Measurements from ENCODE around the gene NELFCD. TPM values are rescaled to one million over a fixed set of nuclear protein-coding genes. Genes with fewer than 3 reads are reported as not detected.

NELFCD gene
- polyA plus RNA-seq, 1 of the 3 experiments (the other 2 are of a cell fraction), result 90.0 TPM

DNA sequence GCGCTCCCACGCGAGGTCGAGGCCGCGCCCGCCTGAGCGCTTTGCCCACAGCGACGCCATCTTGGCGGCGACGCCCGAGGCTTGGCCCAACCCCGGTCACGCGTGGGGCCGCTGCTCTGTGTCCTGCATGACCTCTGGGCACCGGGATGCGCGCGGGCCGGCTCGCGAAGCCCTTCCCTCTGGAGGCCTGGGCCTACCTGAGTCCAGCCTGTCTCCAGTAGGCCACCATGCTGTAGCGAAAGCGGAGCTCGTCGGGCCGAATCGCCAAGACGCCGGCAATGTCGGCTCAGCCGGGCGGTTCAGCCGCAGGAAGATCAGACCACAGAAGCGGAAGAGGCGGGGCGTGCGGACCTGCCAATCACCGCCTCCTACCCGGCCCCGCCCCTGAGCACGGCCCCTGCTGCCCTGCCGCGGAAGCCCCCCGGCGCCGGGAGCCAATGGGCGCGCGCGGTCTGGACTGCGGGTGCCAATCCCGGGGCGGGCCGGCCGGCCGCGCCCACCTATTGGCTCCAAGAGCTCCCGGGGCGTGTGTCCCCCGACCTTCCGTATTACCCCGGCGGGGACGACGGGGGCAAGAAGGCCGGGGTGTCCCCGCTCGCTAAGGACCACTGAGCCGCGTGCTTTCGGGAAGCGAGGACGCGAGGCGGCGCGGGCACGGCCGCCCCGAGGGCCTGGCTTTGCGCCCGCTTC is 51.1 kb downstream of the NELFCD start, which contains the start of gene ATP5F1E:
ATP5F1E (minus strand) TSS at position 313 of the 690 bp plus-strand sequence; CDS start at position 229, 84 bp downstream.
- peak within 1 kb of the TSS; percentile 91 for H3K9ac ChIP-seq
- H3K4me2 ChIP-seq, result peak within 1 kb of the TSS; percentile 92
- WGBS (ENCODE audit: low lambda C conversion rate), result 1% methylated on average over 28 of the region's 86 CpGs
- H3K27me3 ChIP-seq (ENCODE audit: insufficient read depth), result no peaks in the 10 kb centered on the region
- peaks cover 60% of the 10 kb centered on the region for H3K79me2 ChIP-seq (ENCODE audit: insufficient read depth)
- H3K9me2 ChIP-seq, result no peaks in the 10 kb centered on the region
- H3K4me3 ChIP-seq (ENCODE audit: low read depth in 2 of 2, low read length in 1 of 2), result peak within 1 kb of the TSS; percentile 78 to 91
- ChIA-PET POLR2A (interaction anchor here (0.7 to 1.9 kb wide), 18 partner anchors 10 to 423 kb away, joined by 3 to 11 read pairs (median 4); partner anchors contain the start of genes PRELID3B and TUBB1), CTCF (interaction anchor here (0.9 to 3.8 kb wide), 12 partner anchors 8 to 487 kb away, joined by 3 to 17 read pairs (median 4); no protein-coding TSS in a partner anchor)
- peak; percentile 99 for DNase-seq
- H3K9me3 ChIP-seq, result no peaks in the 10 kb centered on the region
- peaks cover 21% of the 10 kb centered on the region for H4K20me1 ChIP-seq (ENCODE audit: insufficient read depth)
- H3K4me1 ChIP-seq (ENCODE audit: control insufficient read depth in 1 of 2, insufficient read depth in 2 of 2, low read depth in 1 of 2, low read length in 1 of 2), result peaks cover 30 to 41% of the 10 kb centered on the region in 2 experiments; a peak in 3 of 4 replicates
- peak within 1 kb of the TSS; percentile 82 to 91 for H3K27ac ChIP-seq (ENCODE audit: low read depth in 2 of 2, low read length in 1 of 2)
- peaks cover 23% of the 10 kb centered on the region for H3F3A ChIP-seq (replicated peaks; ENCODE audit: insufficient read depth)
- H3K36me3 ChIP-seq (replicated peaks in 1 of 2; ENCODE audit: control insufficient read depth in 1 of 2, insufficient read depth in 2 of 2, low read length in 1 of 2), result peaks cover 54 to 77% of the 10 kb centered on the region in 2 experiments
- H2AFZ ChIP-seq (ENCODE audit: low read depth), result peak within 1 kb of the TSS; percentile 81
- TF ChIP-seq NFIC (IDR thresholded peaks at IDR 0.05; ENCODE audit: borderline replicate concordance), result no peak
- TF ChIP-seq RAD21 (IDR thresholded peaks at IDR 0.05; ENCODE audit: low read length), result peak; percentile 1; the same call in 1 of the 2 replicates
- TF ChIP-seq, protein P1, sequence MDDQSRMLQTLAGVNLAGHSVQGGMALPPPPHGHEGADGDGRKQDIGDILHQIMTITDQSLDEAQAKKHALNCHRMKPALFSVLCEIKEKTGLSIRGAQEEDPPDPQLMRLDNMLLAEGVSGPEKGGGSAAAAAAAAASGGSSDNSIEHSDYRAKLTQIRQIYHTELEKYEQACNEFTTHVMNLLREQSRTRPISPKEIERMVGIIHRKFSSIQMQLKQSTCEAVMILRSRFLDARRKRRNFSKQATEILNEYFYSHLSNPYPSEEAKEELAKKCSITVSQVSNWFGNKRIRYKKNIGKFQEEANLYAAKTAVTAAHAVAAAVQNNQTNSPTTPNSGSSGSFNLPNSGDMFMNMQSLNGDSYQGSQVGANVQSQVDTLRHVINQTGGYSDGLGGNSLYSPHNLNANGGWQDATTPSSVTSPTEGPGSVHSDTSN (IDR thresholded peaks at IDR 0.05), result peak; percentile 98
- TF ChIP-seq FOSL2 (IDR thresholded peaks at IDR 0.05; ENCODE audit: borderline replicate concordance, low read depth), result no peak
- no peak for TF ChIP-seq CTCF (IDR thresholded peaks at IDR 0.05)
- TF ChIP-seq POLR2AphosphoS5 (IDR thresholded peaks at IDR 0.05; ENCODE audit: low read depth, low read length), result peak; percentile 85
- TF ChIP-seq ELF1 (IDR thresholded peaks at IDR 0.05), result peak; percentile 52; the same call in 1 of the 2 replicates
- no peak; the same call in 1 of the 2 replicates for TF ChIP-seq JUND (IDR thresholded peaks at IDR 0.05)
- TF ChIP-seq GABPA (IDR thresholded peaks at IDR 0.05; ENCODE audit: low read depth), result peak; percentile 83
- TF ChIP-seq FOXJ3 (CRISPR knock-in tag; IDR thresholded peaks at IDR 0.05), result 0 out of 2 replicates have a peak, but pooled peaks have one; percentile 29
- TF ChIP-seq NRF1 (IDR thresholded peaks at IDR 0.05; ENCODE audit: low read depth, low read length), result 0 out of 2 replicates have a peak, but pooled peaks have one; percentile 14
- TF ChIP-seq TEAD4 (IDR thresholded peaks at IDR 0.05; ENCODE audit: borderline replicate concordance, insufficient read depth), result no peak
- TF ChIP-seq ZBTB33 (IDR thresholded peaks at IDR 0.05; ENCODE audit: borderline replicate concordance, low read depth), result peak; percentile 4; the same call in 1 of the 2 replicates
- TF ChIP-seq USF2 (IDR thresholded peaks at IDR 0.05; ENCODE audit: borderline replicate concordance, low read depth, low read length), result no peak
- no peak for TF ChIP-seq EZH2phosphoT487 (IDR thresholded peaks at IDR 0.05; ENCODE audit: borderline replicate concordance, low read depth)
- TF ChIP-seq, protein P2, sequence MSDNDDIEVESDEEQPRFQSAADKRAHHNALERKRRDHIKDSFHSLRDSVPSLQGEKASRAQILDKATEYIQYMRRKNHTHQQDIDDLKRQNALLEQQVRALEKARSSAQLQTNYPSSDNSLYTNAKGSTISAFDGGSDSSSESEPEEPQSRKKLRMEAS (IDR thresholded peaks at IDR 0.05; ENCODE audit: low read depth), result peak; percentile 88
- TF ChIP-seq IRF3 (IDR thresholded peaks at IDR 0.05; ENCODE audit: low read depth, low read length), result peak; percentile 43; the same call in 1 of the 2 replicates
- TF ChIP-seq SIN3A (IDR thresholded peaks at IDR 0.05; ENCODE audit: borderline replicate concordance, low read depth, low read length), result 0 out of 2 replicates have a peak, but pooled peaks have one; percentile 62
- TF ChIP-seq MXI1 (IDR thresholded peaks at IDR 0.05; ENCODE audit: low read depth, low read length), result peak; percentile 84
- TF ChIP-seq RXRA (IDR thresholded peaks at IDR 0.05; ENCODE audit: borderline replicate concordance, low read depth), result no peak
- TF ChIP-seq RFX5 (IDR thresholded peaks at IDR 0.05; ENCODE audit: low read length), result peak; percentile 77
- TF ChIP-seq MEF2A (IDR thresholded peaks at IDR 0.05; ENCODE audit: borderline replicate concordance, low read depth), result no peak
- no peak for TF ChIP-seq RCOR1 (IDR thresholded peaks at IDR 0.05; ENCODE audit: low read length)
- 0 out of 4 replicates have a peak, but pooled peaks of 1 of the 2 experiments have one; percentile 1 for TF ChIP-seq EP300 (IDR thresholded peaks at IDR 0.05; ENCODE audit: borderline replicate concordance in 1 of 2, low read depth in 1 of 2, low read length in 1 of 2)
- TF ChIP-seq FOXM1 (IDR thresholded peaks at IDR 0.05; ENCODE audit: low read depth), result no peak

Data from SK-N-SH (cell line).